DOHH2 (cell line): ENCODE measurements around the gene CLCNKA.

Experiments
- CTCF ChIP-seq: fragments of 200-600 bp; sonication (generic); IDR thresholded peaks from one replicate; pipeline ENCODE4 v1.5.1; 2014; ENCODE audit warnings: antibody characterized with exemption, mild to moderate bottlenecking, low read depth, low read length; ENCODE audit not compliant: poor library complexity, severe bottlenecking
- EZH2phosphoT487 ChIP-seq: fragments of 200-600 bp; sonication (generic); IDR thresholded peaks from 2 replicates; pipeline ENCODE4 v1.6.1; 2017; ENCODE audit warnings: borderline replicate concordance, mild to moderate bottlenecking, antibody characterized with exemption, low read length, moderate library complexity, mixed read lengths

- TF ChIP-seq EZH2phosphoT487 (no peak), CTCF (peak; percentile 27)
These were observed 15.0 kb upstream of the CLCNKA start for GRCh38 chr1:16006552-16007485.
